HG02840 (cell line): ENCODE data around the gene ARHGEF1.

Source experiments
- ATAC-seq: cut with Tn5 transposase; IDR thresholded peaks from one replicate; pipeline ENCODE4 v1.9.1; 2021; ENCODE audit warnings: mild to moderate bottlenecking, moderate library complexity, moderate number of reproducible peaks; ENCODE audit not compliant: unreplicated experiment, low FRiP score

The ARHGEF1 gene

GRCh38 chr19:41940731-41941409, 57.9 kb downstream of the ARHGEF1 start:
- ATAC-seq = no peak

GRCh38 chr19:41941410-41942202, 58.6 kb downstream of the ARHGEF1 start:
- no peak for ATAC-seq

GRCh38 chr19:41944336-41944735, 61.4 kb downstream of the ARHGEF1 start:
- ATAC-seq = no peak

- ATAC-seq = peak; percentile 82
These were observed 62.3 kb downstream of the ARHGEF1 start for GRCh38 chr19:41945135-41945766.

GRCh38 chr19:41947091-41947490, 64.1 kb downstream of the ARHGEF1 start:
- no peak for ATAC-seq

GRCh38 chr19:41951686-41952172, 68.7 kb downstream of the ARHGEF1 start:
- ATAC-seq = no peak

- ATAC-seq = no peak
These were observed 72.5 kb downstream of the ARHGEF1 start for GRCh38 chr19:41955521-41955920.

- ATAC-seq = no peak
These were observed 73.6 kb downstream of the ARHGEF1 start for GRCh38 chr19:41956621-41957020.
